NCI-H510A (cell line): ENCODE results near the gene IL11.

Experiments
- DNase-seq: peaks from one replicate; lab custom pipeline; 2025; lab: John Stamatoyannopoulos, UW

IL11 gene

GRCh38 chr19:55391191-55391670 is 21.0 kb upstream of the IL11 start:
- no peak for DNase-seq

DNA sequence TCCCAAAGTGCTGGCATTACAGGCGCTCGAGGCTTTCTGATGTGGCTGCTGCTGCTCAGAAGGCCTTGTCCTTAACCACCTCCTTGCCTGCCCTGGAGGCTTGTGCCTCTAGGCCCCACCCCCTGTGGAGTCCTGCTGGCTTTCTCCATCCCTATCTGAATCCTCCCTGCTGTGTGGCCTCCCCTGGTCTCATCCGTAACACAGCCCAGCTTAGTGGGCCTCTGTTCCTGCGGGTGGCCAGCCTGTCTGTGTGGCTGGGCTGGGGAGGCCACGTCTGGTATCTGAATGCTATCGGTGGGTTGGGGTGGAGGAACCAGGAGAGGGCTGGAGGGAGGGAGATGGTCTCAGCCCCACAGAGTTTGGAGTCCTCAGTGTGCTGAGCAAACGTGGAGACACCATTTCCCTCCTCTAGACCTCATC is 20.2 kb upstream of the IL11 start:
- DNase-seq, result no peak

GRCh38 chr19:55389386-55390317 is 19.4 kb upstream of the IL11 start:
- DNase-seq, result no peak

DNA sequence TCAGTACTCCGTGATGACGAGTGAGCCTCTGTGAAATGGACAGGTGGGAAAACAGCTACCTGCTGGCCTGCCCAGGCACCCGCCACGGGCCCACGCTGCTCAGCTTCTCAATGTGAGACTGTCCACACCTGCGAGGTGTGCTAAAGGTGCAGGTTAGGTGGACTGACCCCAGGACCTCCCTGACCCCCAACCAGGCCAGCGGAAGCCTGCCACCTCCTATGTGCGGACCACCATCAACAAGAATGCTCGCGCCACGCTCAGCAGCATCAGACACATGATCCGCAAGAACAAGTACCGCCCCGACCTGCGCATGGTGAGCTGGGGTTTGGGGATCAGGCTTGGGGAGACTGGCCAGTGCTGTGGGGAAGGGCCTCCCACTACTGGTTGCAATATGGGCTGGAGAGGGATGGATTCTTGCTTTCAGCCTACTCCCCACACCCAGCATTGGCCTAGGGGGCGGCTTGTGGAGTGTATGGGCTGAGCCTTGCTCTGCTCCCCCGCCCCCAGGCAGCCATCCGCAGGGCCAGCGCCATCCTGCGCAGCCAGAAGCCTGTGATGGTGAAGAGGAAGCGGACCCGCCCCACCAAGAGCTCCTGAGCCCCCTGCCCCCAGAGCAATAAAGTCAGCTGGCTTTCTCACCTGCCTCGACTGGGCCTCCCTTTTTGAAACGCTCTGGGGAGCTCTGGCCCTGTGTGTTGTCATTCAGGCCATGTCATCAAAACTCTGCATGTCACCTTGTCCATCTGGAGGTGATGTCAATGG is 17.7 kb upstream of the IL11 start:
- DNase-seq, result no peak

DNA sequence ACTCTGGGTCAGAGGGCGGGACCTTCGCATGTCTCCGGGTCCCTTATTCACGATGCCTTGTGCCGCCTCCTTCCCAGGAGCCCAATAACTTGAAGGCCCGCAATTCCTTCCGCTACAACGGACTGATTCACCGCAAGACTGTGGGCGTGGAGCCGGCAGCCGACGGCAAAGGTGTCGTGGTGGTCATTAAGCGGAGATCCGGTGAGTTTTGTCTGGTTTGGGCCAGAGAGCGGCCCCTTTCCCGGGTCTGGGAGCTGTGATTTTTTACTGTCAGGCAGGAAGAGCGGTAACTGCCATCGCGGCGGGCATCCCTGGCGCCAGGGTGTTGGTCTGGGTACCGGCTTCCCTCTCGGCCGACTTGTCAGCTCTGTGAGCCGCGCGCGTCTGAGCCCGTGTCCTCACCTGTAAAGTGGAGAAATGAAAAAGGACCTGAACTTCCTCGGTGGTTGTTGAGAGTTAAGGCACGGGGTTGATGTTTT is 16.3 kb upstream of the IL11 start:
- no peak for DNase-seq

DNA sequence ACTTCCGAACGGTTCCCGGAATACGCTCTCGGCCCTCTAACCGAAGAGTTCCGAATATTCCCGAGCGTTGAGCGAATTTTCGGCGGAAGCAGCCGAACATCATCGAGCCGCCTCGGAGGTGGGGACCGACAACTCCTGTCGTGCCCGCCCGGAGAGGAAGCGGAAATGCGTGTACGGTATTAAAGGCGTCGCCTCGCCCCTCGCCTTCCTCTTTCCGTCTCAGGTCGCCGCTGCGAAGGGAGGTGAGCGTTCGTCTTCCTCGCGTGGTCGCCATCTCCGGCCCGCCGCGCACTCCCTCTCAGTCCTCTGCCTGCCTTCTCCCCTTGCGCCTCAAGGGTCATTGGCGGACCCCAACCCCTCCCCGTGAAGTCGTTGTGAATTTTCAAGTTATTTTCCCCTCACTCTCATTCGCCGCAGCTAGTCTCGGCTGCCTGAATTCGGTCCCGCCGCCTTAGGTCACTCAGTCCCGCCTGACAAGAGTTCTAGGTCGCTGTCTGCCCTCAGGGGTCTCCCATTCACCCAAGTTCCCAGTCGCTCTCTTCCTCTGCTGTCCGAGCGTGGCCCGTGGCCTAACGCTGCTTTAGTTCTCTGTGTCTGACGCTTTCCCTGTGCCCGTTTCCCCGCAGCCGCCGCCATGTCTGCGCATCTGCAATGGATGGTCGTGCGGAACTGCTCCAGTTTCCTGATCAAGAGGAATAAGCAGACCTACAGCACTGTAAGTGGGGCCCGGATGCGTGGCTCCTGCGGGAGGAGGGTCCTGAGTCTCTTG is 15.6 kb upstream of the IL11 start, which contains the start of gene RPL28:
RPL28 (plus strand) TSS at position 209 of the 769 bp plus-strand sequence; CDS start at position 635, 426 bp downstream.
- DNase-seq, result peak; percentile 94

- DNase-seq, result peak; percentile 87
These were observed 14.9 kb upstream of the IL11 start for GRCh38 chr19:55384920-55385723.

DNA sequence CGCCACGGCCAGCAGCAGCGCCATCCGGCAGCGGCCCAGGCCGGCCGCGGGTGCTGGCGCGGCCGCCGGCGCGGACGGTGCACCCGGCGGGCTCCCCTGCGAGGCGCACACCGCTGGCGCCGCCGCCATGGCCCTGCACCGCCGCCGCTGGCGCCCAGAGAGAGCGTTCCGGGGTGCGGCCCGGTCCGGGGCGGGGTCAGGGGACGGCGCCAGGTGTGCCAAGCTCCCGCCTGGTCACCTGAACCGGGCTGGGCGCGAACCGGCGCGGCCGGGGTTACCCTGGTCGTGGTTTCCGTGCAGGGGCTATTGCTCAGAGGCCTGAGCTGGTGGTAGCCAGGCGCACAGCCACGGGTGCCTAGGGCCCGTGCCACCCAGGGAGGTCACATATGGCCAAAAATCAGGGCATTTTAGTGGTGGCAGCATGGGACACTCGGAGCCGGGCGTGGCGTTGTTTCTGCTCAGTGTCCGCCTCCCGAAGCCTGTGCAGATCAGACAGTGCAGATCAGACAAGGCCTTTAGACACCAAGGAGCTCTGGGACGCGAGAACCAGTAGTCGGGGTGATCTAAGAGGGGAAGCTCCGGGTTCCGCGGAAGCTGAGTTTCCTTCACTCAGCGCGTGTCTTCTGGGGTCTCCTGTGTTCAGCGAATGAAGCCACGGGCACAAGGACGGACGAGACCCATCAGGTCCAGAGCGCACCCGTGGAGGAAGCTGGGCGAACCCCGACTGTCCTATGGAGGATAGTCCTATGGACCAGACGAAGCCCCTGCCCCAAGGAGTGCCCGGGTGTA is 14.1 kb upstream of the IL11 start, which contains the start of gene TMEM238:
TMEM238 (minus strand) TSS at position 162 of the 789 bp plus-strand sequence; CDS start at position 129, 33 bp downstream.
- DNase-seq, result no peak

GRCh38 chr19:55383279-55384130 is 13.2 kb upstream of the IL11 start:
- peak; percentile 60 for DNase-seq

GRCh38 chr19:55382522-55383054 is 12.3 kb upstream of the IL11 start:
- DNase-seq, result no peak

GRCh38 chr19:55382013-55382412 is 11.8 kb upstream of the IL11 start:
- DNase-seq, result no peak

- no peak for DNase-seq
These were observed 8.9 kb upstream of the IL11 start for GRCh38 chr19:55379174-55379573.

DNA sequence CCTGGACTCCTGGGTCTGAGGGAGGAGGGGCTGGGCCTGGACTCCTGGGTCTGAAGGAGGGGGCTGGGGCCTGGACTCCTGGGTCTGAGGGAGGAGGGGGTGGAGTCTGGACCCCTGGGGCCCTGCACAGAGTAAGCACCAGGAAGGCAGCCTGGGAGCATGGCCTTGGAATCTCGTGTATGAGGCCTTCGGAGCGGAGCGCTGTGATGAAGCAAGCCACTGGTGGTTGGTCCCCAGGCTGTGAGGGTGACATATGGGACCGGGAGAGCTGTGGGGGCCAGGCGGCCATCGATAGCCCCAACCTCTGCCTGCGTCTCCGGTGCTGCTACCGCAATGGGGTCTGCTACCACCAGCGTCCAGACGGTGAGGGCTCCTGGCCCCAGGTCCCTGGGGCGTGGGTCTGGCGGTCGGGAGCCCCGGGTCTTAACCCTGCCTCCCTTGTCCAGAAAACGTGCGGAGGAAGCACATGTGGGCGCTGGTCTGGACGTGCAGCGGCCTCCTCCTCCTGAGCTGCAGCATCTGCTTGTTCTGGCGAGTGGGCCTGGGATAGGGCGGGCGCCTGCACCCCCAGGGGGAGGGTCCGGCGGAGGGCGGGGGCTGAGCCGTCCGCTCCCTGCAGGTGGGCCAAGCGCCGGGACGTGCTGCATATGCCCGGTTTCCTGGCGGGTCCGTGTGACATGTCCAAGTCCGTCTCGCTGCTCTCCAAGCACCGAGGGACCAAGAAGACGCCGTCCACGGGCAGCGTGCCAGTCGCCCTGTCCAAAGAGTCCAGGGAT is 7.3 kb upstream of the IL11 start:
- no peak for DNase-seq

GRCh38 chr19:55376241-55376933 is 6.1 kb upstream of the IL11 start, which contains the start of gene TMEM190:
Gene TMEM190 (plus strand): TSS chr19:55376826. CDS start chr19:55376854, 28 bp downstream.
- no peak for DNase-seq

DNA sequence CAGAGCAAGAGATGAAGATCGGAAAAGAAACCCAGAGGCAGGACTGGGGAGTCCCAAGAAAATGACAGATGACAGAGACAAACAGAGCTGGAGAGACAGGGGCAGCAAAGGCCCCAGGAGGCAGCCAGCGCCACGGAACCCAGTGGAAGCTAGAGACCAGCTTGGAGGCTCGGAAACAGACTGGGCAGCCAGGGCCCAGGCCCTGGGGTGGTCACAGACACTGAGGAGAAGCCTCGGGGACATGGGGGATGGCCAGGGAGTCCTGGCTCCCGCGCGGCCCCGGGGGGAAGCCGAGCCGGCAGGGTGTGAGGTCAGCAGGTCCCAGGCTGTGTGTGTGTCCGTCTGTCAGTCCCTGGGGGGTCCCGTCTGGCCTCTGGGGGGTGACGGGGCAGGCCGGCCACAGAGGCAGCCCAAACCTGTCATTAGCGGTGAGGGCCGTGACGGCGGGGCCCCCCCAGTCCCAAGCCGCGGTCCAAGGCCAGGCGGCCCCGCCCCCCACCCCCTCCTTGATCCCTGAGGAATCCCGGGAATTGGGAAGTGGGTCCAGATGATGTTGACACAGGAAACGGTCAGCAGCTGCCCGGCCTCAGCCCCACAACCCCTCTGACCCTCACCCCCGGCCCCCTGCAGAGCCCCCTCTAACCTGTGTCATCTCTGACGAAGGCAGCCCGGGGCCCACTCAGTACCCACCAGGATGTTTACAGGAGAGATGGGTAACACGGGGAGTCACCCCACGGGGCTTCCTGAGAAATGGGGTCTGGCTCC is 3.9 kb upstream of the IL11 start:
- DNase-seq, result no peak

DNA sequence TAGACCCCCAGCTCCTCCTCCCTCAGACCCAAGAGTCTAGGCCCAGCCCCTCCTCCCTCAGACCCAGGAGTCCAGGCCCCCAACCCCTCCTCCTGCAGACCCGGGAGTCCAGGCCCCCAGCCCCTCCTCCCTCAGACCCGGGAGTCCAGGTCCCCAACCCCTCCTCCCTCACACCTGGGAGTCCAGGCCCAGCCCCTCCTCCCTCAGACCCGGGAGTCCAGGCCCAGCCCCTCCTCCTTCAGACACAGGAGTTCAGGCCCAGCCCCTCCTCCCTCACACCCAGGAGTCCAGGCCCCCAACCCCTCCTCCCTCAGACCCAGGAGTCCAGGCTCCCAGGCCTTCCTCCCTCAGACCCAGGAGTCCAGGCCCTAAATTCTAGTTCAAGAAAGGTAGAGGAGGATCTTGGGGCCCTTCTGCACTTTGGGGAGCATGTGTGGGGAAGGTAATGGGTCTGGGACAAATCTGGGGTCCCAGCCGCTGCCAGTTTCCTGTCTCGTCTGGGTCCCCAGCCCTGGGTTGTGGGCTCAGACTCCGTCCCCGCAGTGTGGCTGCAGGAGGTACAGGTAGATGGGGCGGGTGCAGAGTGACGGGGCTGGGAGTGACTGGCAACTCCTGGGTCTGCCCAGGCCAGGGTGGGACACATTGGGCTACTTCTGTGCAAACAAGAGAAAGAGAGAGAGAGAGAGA is 3.2 kb upstream of the IL11 start:
- no peak for DNase-seq
